Panc1 (cell line): ENCODE data around the gene COL11A1. TPM values are rescaled to one million over a fixed set of nuclear protein-coding genes. Genes with fewer than 3 reads are reported as not detected.

Source experiments
- ATAC-seq: fragments of 200-7000 bp; cut with Tn5 transposase; 2 replicates; pipeline ENCODE4 v1.9.1; 2020; ENCODE audit warnings: mild to moderate bottlenecking, moderate library complexity
- BruUV-seq: library from RNA; stranded (reverse); fragments of 400-500 nt; replicated peaks from 2 replicates; lab custom pipeline; 2021; lab: Mats Ljungman, UMichigan
- CTCF ChIA-PET: fragments of 300-600 bp; sonication (Branson Sonifier 250); formaldehyde crosslinking; loops from one replicate; lab custom pipeline; 2022; ENCODE audit warnings: antibody characterized with exemption; lab: Charles Lee
- POLR2A ChIA-PET: fragments of 300-600 bp; sonication (Branson Sonifier 250); formaldehyde crosslinking; loops from one replicate; lab custom pipeline; 2022; ENCODE audit warnings: antibody characterized with exemption; lab: Charles Lee
- DNase-seq: peaks from one replicate; pipeline ENCODE4 v3.0.0-alpha.2; 2010; ENCODE audit warnings: low read depth, low spot score
- H3K27ac ChIP-seq: 2 replicates; pipeline ENCODE4 v1.5.1; 2011; ENCODE audit warnings: mild to moderate bottlenecking, low read length, inconsistent platforms
- H3K27me3 ChIP-seq: fragments of 200-500 bp; sonication (Bioruptor generic); 2 replicates; pipeline ENCODE4 v1.6.0; 2014; ENCODE audit warnings: low read length, inconsistent platforms; ENCODE audit not compliant: control insufficient read depth, insufficient read depth
- H3K36me3 ChIP-seq: fragments of 200-500 bp; sonication (Bioruptor generic); 2 replicates; pipeline ENCODE4 v1.5.1; 2014; ENCODE audit warnings: inconsistent platforms, mild to moderate bottlenecking, low read length, moderate library complexity; ENCODE audit not compliant: control insufficient read depth, insufficient read depth
- H3K4me1 ChIP-seq: 2 replicates; pipeline ENCODE4 v1.5.1; 2011; ENCODE audit warnings: inconsistent platforms, mild to moderate bottlenecking, low read length, moderate library complexity; ENCODE audit not compliant: control insufficient read depth, insufficient read depth
- H3K4me3 ChIP-seq, 2 experiments: 2 replicates each; pipeline ENCODE4 v1.5.1; 2011 to 2012; ENCODE audit warnings: low read depth in 2 of 2, low read length in 2 of 2, mild to moderate bottlenecking in 2 of 2, inconsistent platforms in 1 of 2, moderate library complexity in 1 of 2
- H3K9me3 ChIP-seq: fragments of 200-500 bp; sonication (Bioruptor generic); 2 replicates; pipeline ENCODE4 v1.5.1; 2014; ENCODE audit warnings: low read depth, mild to moderate bottlenecking, inconsistent platforms, low read length, moderate library complexity; ENCODE audit not compliant: control insufficient read depth, insufficient read depth
- CTCF ChIP-seq: fragments of 450-650 bp; IDR thresholded peaks from 2 replicates; pipeline ENCODE4 v1.5.1; 2017; ENCODE audit warnings: mild to moderate bottlenecking
- POLR2AphosphoS5 ChIP-seq: IDR thresholded peaks from 2 replicates; pipeline ENCODE4 v1.6.1; 2012; ENCODE audit warnings: mild to moderate bottlenecking, low read depth, low read length, moderate library complexity
- REST ChIP-seq, 2 experiments: IDR thresholded peaks; 2 replicates each; pipeline ENCODE4 v1.6.1; 2011 to 2012; ENCODE audit warnings: low read depth in 2 of 2, control low read depth in 1 of 2, low read length in 1 of 2, mild to moderate bottlenecking in 1 of 2, moderate library complexity in 1 of 2; ENCODE audit not compliant: insufficient read depth in 1 of 2
- SIN3A ChIP-seq: IDR thresholded peaks from 2 replicates; pipeline ENCODE4 v1.6.1; 2012; ENCODE audit warnings: low read depth, mild to moderate bottlenecking, low read length, moderate library complexity, borderline replicate concordance; ENCODE audit not compliant: insufficient read depth
- TCF7L2 ChIP-seq: IDR thresholded peaks from 2 replicates; pipeline ENCODE4 v1.6.1; 2011; ENCODE audit warnings: mild to moderate bottlenecking, low read depth, low read length, inconsistent platforms
- in situ Hi-C: cut with HindIII; loops from 2 replicates; pipeline ENCODE4 v1.10.0; 2016; ENCODE audit warnings: low sequenced_read_pairs, low pct_unique_long_range_greater_than_20kb
- intact Hi-C: fragments of 100-400 bp; cut with micrococcal nuclease; formaldehyde crosslinking; loops from one replicate; pipeline ENCODE4 v1.10.0; 2022; ENCODE audit not compliant: unreplicated experiment
- total RNA-seq: library from RNA; stranded (reverse); gene quantifications from one replicate; pipeline ENCODE4 v1.2.1, GENCODE V29; 2021; ENCODE audit not compliant: unreplicated experiment

The COL11A1 gene
- total RNA-seq, 1 experiment from 2014 or later, result 106 TPM

GRCh38 chr1:102872097-102872496 lies 236.2 kb downstream of the COL11A1 start:
- H3K27me3 ChIP-seq, result no peaks in the 10 kb centered on the region
- POLR2A ChIA-PET, result no interaction called here
- no peak for TF ChIP-seq POLR2AphosphoS5
- no peak for TF ChIP-seq SIN3A
- no peak for TF ChIP-seq CTCF
- no peak for TF ChIP-seq TCF7L2
- TF ChIP-seq REST (IDR thresholded peaks at IDR 0.05; ENCODE audit: insufficient read depth in 1 of 2, low read depth in 2 of 2, low read length in 1 of 2), result no peak
- H3K9me3 ChIP-seq, result no peaks in the 10 kb centered on the region
- DNase-seq (no peak), ATAC-seq (no peak)
- H3K36me3 ChIP-seq, result peaks cover 1% of the 10 kb centered on the region; the same call in 1 of the 2 replicates
- intact Hi-C loops (no loop called here), in situ Hi-C loops (no loop called here)
- no peak overlapping the region for H3K4me3 ChIP-seq
- BruUV-seq, result no TSS peak
- H3K27ac ChIP-seq, result no peak overlapping the region
- H3K4me1 ChIP-seq, result no peaks in the 10 kb centered on the region
- CTCF ChIA-PET, result no interaction called here

DNA sequence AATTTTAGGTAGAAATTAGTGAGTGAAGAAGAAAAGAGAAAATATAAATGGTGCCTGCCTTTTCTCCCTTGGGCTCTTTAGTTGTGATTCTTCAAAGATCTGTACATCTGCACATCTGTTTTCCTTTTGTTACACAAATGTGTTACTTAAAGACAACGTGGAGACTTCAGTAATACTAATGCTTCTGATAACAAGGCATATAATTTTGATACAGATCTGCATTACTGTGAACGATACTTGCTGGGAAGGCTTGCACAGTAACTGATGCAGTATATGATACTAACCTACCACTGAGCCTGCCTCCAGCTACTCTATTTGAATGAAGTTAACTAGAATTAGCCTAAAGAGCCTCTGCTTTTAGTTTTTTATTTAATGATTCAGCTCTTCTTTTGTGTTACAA lies 244.6 kb downstream of the COL11A1 start:
- CTCF ChIA-PET, result no interaction called here

More for the DNA sequence above, 244.6 kb downstream of the COL11A1 start:
- POLR2A ChIA-PET, result no interaction called here
- Histone ChIP-seq H3K36me3 (no peaks in the 10 kb centered on the region), H3K9me3 (no peaks in the 10 kb centered on the region), H3K4me3 (no peak overlapping the region), H3K27me3 (no peaks in the 10 kb centered on the region), H3K27ac (no peak overlapping the region), H3K4me1 (no peaks in the 10 kb centered on the region)
- TF ChIP-seq POLR2AphosphoS5 (no peak), CTCF (no peak), SIN3A (no peak), TCF7L2 (no peak), REST (IDR thresholded peaks at IDR 0.05; ENCODE audit: insufficient read depth in 1 of 2, low read depth in 2 of 2, low read length in 1 of 2) (no peak)
- ATAC-seq, result no peak
- DNase-seq, result no peak
- intact Hi-C loops (no loop called here), in situ Hi-C loops (no loop called here)
- no TSS peak for BruUV-seq
